CD14-positive monocyte (primary cell): ENCODE measurements around the gene PPA2. TPM values are rescaled to one million over a fixed set of nuclear protein-coding genes. Genes with fewer than 3 reads are reported as not detected.

Experiments
- DNase-seq, 3 donors: peaks; one replicate each; pipeline ENCODE4 v3.0.0-alpha.2; 2011 to 2022
- H2AFZ ChIP-seq: 2 replicates; pipeline ENCODE4 v1.6.0; 2012; ENCODE audit warnings: mild to moderate bottlenecking, low read depth, low read length, inconsistent platforms; ENCODE audit not compliant: insufficient read depth, poor library complexity, severe bottlenecking
- H3K27ac ChIP-seq, 2 donors: 1 replicate in 1 of 2; 2 replicates in 1 of 2; pipeline ENCODE4 v1.5.1; 2012 to 2013; ENCODE audit warnings: low read length in 2 of 2, control low read depth in 1 of 2, inconsistent platforms in 1 of 2, low read depth in 1 of 2, mild to moderate bottlenecking in 1 of 2
- H3K27me3 ChIP-seq, 2 donors: one replicate each; pipeline versions ENCODE4 v1.6.0 to v1.6.1; 2011 to 2013; ENCODE audit warnings: low read length in 2 of 2; ENCODE audit not compliant: control insufficient read depth in 2 of 2, insufficient read depth in 2 of 2
- H3K36me3 ChIP-seq, 2 donors: replicated peaks in 1 of 2; 1 replicate in 1 of 2; 2 replicates in 1 of 2; pipeline versions ENCODE4 v1.5.1 to v1.6.1; 2012 to 2013; ENCODE audit warnings: low read length in 2 of 2, control low read depth in 1 of 2, inconsistent platforms in 1 of 2, mild to moderate bottlenecking in 1 of 2; ENCODE audit not compliant: insufficient read depth in 2 of 2, control insufficient read depth in 1 of 2
- H3K4me1 ChIP-seq, 2 donors: 1 replicate in 1 of 2; 2 replicates in 1 of 2; pipeline versions ENCODE4 v1.5.1 to v1.6.1; 2012 to 2013; ENCODE audit warnings: low read length in 2 of 2, control low read depth in 1 of 2, inconsistent platforms in 1 of 2, mild to moderate bottlenecking in 1 of 2, moderate library complexity in 1 of 2; ENCODE audit not compliant: insufficient read depth in 2 of 2, control insufficient read depth in 1 of 2
- H3K4me2 ChIP-seq: replicated peaks from 2 replicates; pipeline ENCODE3; 2012; ENCODE audit warnings: low read length, moderate library complexity, mild to moderate bottlenecking; ENCODE audit not compliant: poor library complexity, severe bottlenecking; ENCODE audit errors: extremely low read depth
- H3K4me3 ChIP-seq, 3 experiments: fragments of 200-600 bp in 1 of 3; sonication (generic) in 1 of 3; replicated peaks in 1 of 3; 1 replicate in 2 of 3; 2 replicates in 1 of 3; pipeline ENCODE4 v1.5.1; 2011 to 2013; ENCODE audit warnings: low read length in 3 of 3, mild to moderate bottlenecking in 3 of 3, control low read depth in 2 of 3, low read depth in 2 of 3, inconsistent platforms in 1 of 3, moderate library complexity in 1 of 3
- H3K79me2 ChIP-seq: 2 replicates; pipeline ENCODE4 v1.6.0; 2012; ENCODE audit warnings: mild to moderate bottlenecking, control low read depth, inconsistent platforms, low read length, moderate library complexity; ENCODE audit not compliant: insufficient read depth
- H3K9ac ChIP-seq: 2 replicates; pipeline ENCODE4 v1.6.0; 2017; ENCODE audit warnings: low read length, mild to moderate bottlenecking; ENCODE audit not compliant: insufficient read depth, poor library complexity, severe bottlenecking
- H3K9me3 ChIP-seq, 2 donors: replicated peaks in 1 of 2; 1 replicate in 1 of 2; 2 replicates in 1 of 2; pipeline versions ENCODE4 v1.5.1 to v1.6.1; 2012 to 2013; ENCODE audit warnings: low read length in 2 of 2, control low read depth in 1 of 2; ENCODE audit not compliant: control insufficient read depth in 1 of 2, insufficient read depth in 1 of 2
- H4K20me1 ChIP-seq: 2 replicates; pipeline ENCODE4 v1.6.0; 2012; ENCODE audit warnings: mild to moderate bottlenecking, low read length, control low read depth, moderate library complexity; ENCODE audit not compliant: insufficient read depth
- H3K27ac Mint-ChIP-seq, 7 donors: one replicate each; pipeline ENCODE4 v1.8.0; 2020; ENCODE audit warnings: mild to moderate bottlenecking in 7 of 7, mixed read lengths in 7 of 7, moderate library complexity in 6 of 7, inconsistent platforms in 2 of 7
- H3K27me3 Mint-ChIP-seq, 3 donors: one replicate each; pipeline ENCODE4 v1.8.0; 2021 to 2022; ENCODE audit warnings: low read depth in 3 of 3, mild to moderate bottlenecking in 3 of 3, mixed read lengths in 3 of 3, moderate library complexity in 3 of 3, inconsistent platforms in 1 of 3
- H3K36me3 Mint-ChIP-seq, 2 donors: one replicate each; pipeline ENCODE4 v1.8.0; 2020; ENCODE audit warnings: mixed read lengths in 2 of 2, inconsistent platforms in 1 of 2, mild to moderate bottlenecking in 1 of 2
- H3K4me1 Mint-ChIP-seq: one replicate; pipeline ENCODE4 v1.8.0; 2020; ENCODE audit warnings: mild to moderate bottlenecking, mixed read lengths
- H3K4me3 Mint-ChIP-seq, 2 donors: one replicate each; pipeline ENCODE4 v1.8.0; 2020; ENCODE audit warnings: mild to moderate bottlenecking in 2 of 2, mixed read lengths in 2 of 2, moderate library complexity in 1 of 2
- H3K9me3 Mint-ChIP-seq, 7 donors: one replicate each; pipeline ENCODE4 v1.8.0; 2020 to 2022; ENCODE audit warnings: mixed read lengths in 7 of 7, mild to moderate bottlenecking in 6 of 7, moderate library complexity in 6 of 7, inconsistent platforms in 2 of 7
- WGBS: methylation state at CpG from one replicate; pipeline ENCODE4 v1.1.5; 2013; ENCODE audit warnings: missing lambda C conversion rate; ENCODE audit not compliant: insufficient coverage; 5-methylcytosine and 5-hydroxymethylcytosine counted together
- intact Hi-C, 2 donors: fragments of 100-400 bp; cut with micrococcal nuclease; formaldehyde crosslinking; loops; one replicate each; pipeline versions ENCODE4 v1.15.0 to v1.15.1; 2023
- polyA plus RNA-seq, 3 donors: library from polyadenylated mRNA; depleted of rRNA in 1 of 3; unstranded in 2 of 3; stranded (reverse) in 1 of 3; fragments of 300-500 nt in 2 of 3; fragments of >200 nt in 1 of 3; fragmentation: Illumina TruSeq in 2 of 3; gene quantifications; 1 replicate in 2 of 3; 2 replicates in 1 of 3; pipeline ENCODE4 v1.2.3, GENCODE V29; 2012 to 2021
- TF ChIP-seq, protein P1 (sequence below): fragments of 200-600 bp; IDR thresholded peaks from one replicate; pipeline ENCODE4 v1.8.0; 2022; ENCODE audit warnings: antibody characterized with exemption, mild to moderate bottlenecking

PPA2 gene
- polyA plus RNA-seq, 3 donors: 24.8 to 128 (median 110) TPM

DNA sequence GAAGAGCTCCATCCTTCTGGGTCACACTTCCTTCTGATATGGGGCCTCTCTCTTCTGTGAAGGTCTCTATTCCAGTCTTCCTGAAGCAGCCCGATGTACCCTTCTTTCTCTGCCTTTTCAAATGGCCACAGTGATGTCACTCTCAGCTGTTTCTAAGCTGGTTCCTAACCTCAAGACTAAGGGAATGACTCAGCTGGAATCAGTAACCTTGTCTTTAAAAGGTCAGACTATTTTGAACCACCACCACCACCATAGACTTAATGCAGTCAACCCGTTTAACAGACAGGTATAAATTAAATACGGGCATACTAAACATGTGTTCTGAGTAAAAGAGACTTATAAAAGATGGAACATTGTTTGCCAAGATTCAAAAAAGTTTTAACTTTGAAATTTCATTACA is 121.0 kb downstream of the PPA2 start:
- no peak overlapping the region for H3K4me3 ChIP-seq
- H3K27me3 Mint-ChIP-seq: peaks cover 0 to 2% (median 0%) of the 10 kb centered on the region in 3 donors
- H3K4me2 ChIP-seq: no peak overlapping the region
- peaks cover 0 to 2% (median 0%) of the 10 kb centered on the region in 7 donors for H3K9me3 Mint-ChIP-seq
- TF ChIP-seq, protein P1, sequence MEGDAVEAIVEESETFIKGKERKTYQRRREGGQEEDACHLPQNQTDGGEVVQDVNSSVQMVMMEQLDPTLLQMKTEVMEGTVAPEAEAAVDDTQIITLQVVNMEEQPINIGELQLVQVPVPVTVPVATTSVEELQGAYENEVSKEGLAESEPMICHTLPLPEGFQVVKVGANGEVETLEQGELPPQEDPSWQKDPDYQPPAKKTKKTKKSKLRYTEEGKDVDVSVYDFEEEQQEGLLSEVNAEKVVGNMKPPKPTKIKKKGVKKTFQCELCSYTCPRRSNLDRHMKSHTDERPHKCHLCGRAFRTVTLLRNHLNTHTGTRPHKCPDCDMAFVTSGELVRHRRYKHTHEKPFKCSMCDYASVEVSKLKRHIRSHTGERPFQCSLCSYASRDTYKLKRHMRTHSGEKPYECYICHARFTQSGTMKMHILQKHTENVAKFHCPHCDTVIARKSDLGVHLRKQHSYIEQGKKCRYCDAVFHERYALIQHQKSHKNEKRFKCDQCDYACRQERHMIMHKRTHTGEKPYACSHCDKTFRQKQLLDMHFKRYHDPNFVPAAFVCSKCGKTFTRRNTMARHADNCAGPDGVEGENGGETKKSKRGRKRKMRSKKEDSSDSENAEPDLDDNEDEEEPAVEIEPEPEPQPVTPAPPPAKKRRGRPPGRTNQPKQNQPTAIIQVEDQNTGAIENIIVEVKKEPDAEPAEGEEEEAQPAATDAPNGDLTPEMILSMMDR: no peak
- H3K9me3 ChIP-seq: no peaks in the 10 kb centered on the region
- no peak overlapping the region for H3K9ac ChIP-seq
- no peaks in the 10 kb centered on the region for H3K27me3 ChIP-seq
- 88% methylated on average over 1 of the region's 3 CpGs for WGBS
- no peak overlapping the region for H3K27ac ChIP-seq
- no peak for DNase-seq
- no peaks in the 10 kb centered on the region for H3K36me3 ChIP-seq
- intact Hi-C loops: no loop called here
- no peak overlapping the region for H3K27ac Mint-ChIP-seq
- no peak overlapping the region for H2AFZ ChIP-seq
- peaks cover 14% of the 10 kb centered on the region for H3K4me1 Mint-ChIP-seq
- no peaks in the 10 kb centered on the region for H3K36me3 Mint-ChIP-seq
- H3K4me1 ChIP-seq: peaks cover 0 to 9% of the 10 kb centered on the region in 2 donors
- H3K79me2 ChIP-seq: no peaks in the 10 kb centered on the region
- H4K20me1 ChIP-seq: no peaks in the 10 kb centered on the region
- no peak overlapping the region for H3K4me3 Mint-ChIP-seq

DNA sequence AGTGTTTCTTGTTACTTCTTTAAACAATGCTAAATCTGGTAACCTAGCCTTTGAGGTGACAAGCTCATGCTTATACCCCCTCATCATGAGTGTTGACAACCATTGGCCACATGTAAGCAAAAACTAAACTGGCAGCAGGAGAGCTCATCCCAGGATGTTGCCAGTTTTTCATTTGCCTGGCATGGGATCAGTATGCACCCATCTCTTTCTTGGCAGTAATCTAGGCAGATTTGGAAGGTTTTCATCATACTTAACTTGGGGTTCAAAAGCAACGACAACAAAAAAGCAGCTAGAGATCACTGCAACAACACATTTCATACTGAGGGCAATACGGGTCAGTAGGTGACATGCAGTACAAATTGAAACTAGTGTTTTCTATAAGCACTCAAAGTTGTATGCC is 122.0 kb downstream of the PPA2 start:
- Mint-ChIP-seq H3K36me3 (no peaks in the 10 kb centered on the region), H3K27ac (no peak overlapping the region), H3K27me3 (peaks cover 0 to 2% (median 0%) of the 10 kb centered on the region in 3 donors)

More for the DNA sequence above, 122.0 kb downstream of the PPA2 start:
- no peak overlapping the region for H3K4me3 Mint-ChIP-seq
- Histone ChIP-seq H3K4me1 (peaks cover 0 to 9% of the 10 kb centered on the region in 2 donors), H2AFZ (no peak overlapping the region), H3K27ac (no peak overlapping the region), H3K4me2 (no peak overlapping the region), H3K9ac (no peak overlapping the region), H3K79me2 (no peaks in the 10 kb centered on the region), H3K27me3 (no peaks in the 10 kb centered on the region), H4K20me1 (no peaks in the 10 kb centered on the region), H3K4me3 (no peak overlapping the region), H3K9me3 (no peaks in the 10 kb centered on the region), H3K36me3 (no peaks in the 10 kb centered on the region)
- intact Hi-C loops: no loop called here
- TF ChIP-seq, protein P1: no peak
- peaks cover 0 to 2% (median 0%) of the 10 kb centered on the region in 7 donors for H3K9me3 Mint-ChIP-seq
- H3K4me1 Mint-ChIP-seq: peaks cover 14% of the 10 kb centered on the region
- WGBS: 100% methylated on average over 1 of the region's 2 CpGs
- no peak for DNase-seq
